Neuronal stem cell (in vitro differentiated cells): ENCODE measurements around the gene ACTN1.

Experiments
- DNase-seq: peaks from one replicate; pipeline ENCODE4 v3.0.0-alpha.2; 2013; ENCODE audit warnings: low spot score
- H2AFZ ChIP-seq: one replicate; pipeline ENCODE4 v1.6.1; 2013; ENCODE audit warnings: mild to moderate bottlenecking, low read length, inconsistent platforms
- H2AK5ac ChIP-seq: 2 replicates; pipeline ENCODE4 v1.6.1; 2013; ENCODE audit warnings: low read depth, mild to moderate bottlenecking, inconsistent platforms, low read length, moderate library complexity, mixed read lengths
- H2BK120ac ChIP-seq: 2 replicates; pipeline ENCODE4 v1.6.1; 2013; ENCODE audit warnings: low read depth, mild to moderate bottlenecking, inconsistent platforms, low read length, moderate library complexity, mixed read lengths
- H2BK12ac ChIP-seq: one replicate; pipeline ENCODE4 v1.6.1; 2013; ENCODE audit warnings: low read length, inconsistent platforms
- H2BK15ac ChIP-seq: 2 replicates; pipeline ENCODE4 v1.6.1; 2013; ENCODE audit warnings: mild to moderate bottlenecking, low read length, inconsistent platforms, mixed read lengths
- H2BK5ac ChIP-seq: one replicate; pipeline ENCODE4 v1.6.1; 2013; ENCODE audit warnings: inconsistent platforms, mild to moderate bottlenecking, low read length, moderate library complexity
- H3K14ac ChIP-seq: one replicate; pipeline ENCODE4 v1.6.1; 2013; ENCODE audit warnings: low read length, inconsistent platforms
- H3K18ac ChIP-seq: 2 replicates; pipeline ENCODE4 v1.6.1; 2013; ENCODE audit warnings: low read length, inconsistent platforms
- H3K23ac ChIP-seq: 2 replicates; pipeline ENCODE4 v1.6.1; 2013; ENCODE audit warnings: low read depth, mild to moderate bottlenecking, mixed read lengths, low read length, inconsistent platforms; ENCODE audit not compliant: poor library complexity
- H3K27ac ChIP-seq: replicated peaks from 3 replicates; pipeline ENCODE4 v1.5.1; 2013; ENCODE audit warnings: low read length, inconsistent platforms
- H3K27me3 ChIP-seq, 3 experiments: 2 replicates each; pipeline ENCODE4 v1.6.1; 2013; ENCODE audit warnings: low read length in 3 of 3, mild to moderate bottlenecking in 2 of 3, inconsistent platforms in 1 of 3, low read depth in 1 of 3, mixed read lengths in 1 of 3, moderate library complexity in 1 of 3; ENCODE audit not compliant: control insufficient read depth in 3 of 3, insufficient read depth in 3 of 3
- H3K36me3 ChIP-seq, 2 donors: replicated peaks in 1 of 2; 2 replicates each; pipeline ENCODE4 v1.6.1; 2013; ENCODE audit warnings: low read length in 2 of 2; ENCODE audit not compliant: control insufficient read depth in 2 of 2, insufficient read depth in 2 of 2
- H3K4ac ChIP-seq: 2 replicates; pipeline ENCODE4 v1.6.1; 2013; ENCODE audit warnings: inconsistent platforms, mild to moderate bottlenecking, low read length, moderate library complexity
- H3K4me1 ChIP-seq, 2 donors: 1 replicate in 1 of 2; 2 replicates in 1 of 2; pipeline ENCODE4 v1.6.1; 2013; ENCODE audit warnings: low read length in 2 of 2, low read depth in 1 of 2; ENCODE audit not compliant: control insufficient read depth in 2 of 2, insufficient read depth in 1 of 2
- H3K4me2 ChIP-seq: one replicate; pipeline ENCODE4 v1.6.1; 2013; ENCODE audit warnings: mild to moderate bottlenecking, low read length, inconsistent platforms; ENCODE audit not compliant: insufficient read depth, poor library complexity, severe bottlenecking
- H3K4me3 ChIP-seq, 2 donors: 2 replicates each; pipeline ENCODE4 v1.5.1; 2013; ENCODE audit warnings: low read length in 2 of 2, mild to moderate bottlenecking in 2 of 2, inconsistent platforms in 1 of 2, moderate library complexity in 1 of 2
- H3K79me1 ChIP-seq: one replicate; pipeline ENCODE4 v1.6.1; 2013; ENCODE audit warnings: low read depth, mild to moderate bottlenecking, inconsistent platforms, low read length, moderate library complexity
- H3K9ac ChIP-seq: one replicate; pipeline ENCODE4 v1.6.1; 2013; ENCODE audit warnings: mild to moderate bottlenecking, low read depth, low read length, inconsistent platforms; ENCODE audit not compliant: poor library complexity
- H3K9me3 ChIP-seq, 2 donors: replicated peaks in 1 of 2; 2 replicates each; pipeline versions ENCODE3 to v1.6.1; 2013; ENCODE audit warnings: low read length in 2 of 2, mild to moderate bottlenecking in 2 of 2, inconsistent platforms in 1 of 2, low read depth in 1 of 2, mixed read lengths in 1 of 2, moderate library complexity in 1 of 2; ENCODE audit not compliant: control insufficient read depth in 2 of 2, insufficient read depth in 1 of 2
- H4K8ac ChIP-seq: one replicate; pipeline ENCODE4 v1.6.1; 2013; ENCODE audit warnings: low read depth, mild to moderate bottlenecking, inconsistent platforms, low read length, moderate library complexity
- H4K91ac ChIP-seq: one replicate; pipeline ENCODE4 v1.6.1; 2013; ENCODE audit warnings: low read length, low read depth, mild to moderate bottlenecking, inconsistent platforms; ENCODE audit not compliant: poor library complexity
- WGBS, 2 donors: extraction: QIAGEN DNeasy Blood & Tissue Kit; methylation state at CpG; one replicate each; pipeline ENCODE4 v1.1.7; 2013; ENCODE audit warnings: missing lambda C conversion rate in 2 of 2, mixed read lengths in 1 of 2; ENCODE audit not compliant: insufficient read length in 2 of 2, insufficient replicate concordance in 1 of 2; ENCODE audit errors: extremely low coverage in 2 of 2; 5-methylcytosine and 5-hydroxymethylcytosine counted together

Gene ACTN1

GRCh38 chr14:68970038-68970612 lies 9.0 kb downstream of the ACTN1 start:
- peaks cover 0 to 3% of the 10 kb centered on the region in 2 donors for H3K9me3 ChIP-seq
- H3K14ac ChIP-seq: no peak overlapping the region
- peaks cover 15% of the 10 kb centered on the region for H3K79me1 ChIP-seq
- no peak overlapping the region for H2BK5ac ChIP-seq
- no peak for DNase-seq
- H2BK120ac ChIP-seq: no peak overlapping the region
- peaks cover 11 to 17% of the 10 kb centered on the region in 2 donors for H3K4me1 ChIP-seq
- H3K23ac ChIP-seq: no peak overlapping the region
- no peak overlapping the region for H3K4ac ChIP-seq
- no peak overlapping the region for H3K9ac ChIP-seq
- no peak overlapping the region for H3K4me2 ChIP-seq
- H2AFZ ChIP-seq: no peak overlapping the region
- H3K27ac ChIP-seq: no peak overlapping the region
- H2AK5ac ChIP-seq: no peak overlapping the region
- no peak overlapping the region for H3K4me3 ChIP-seq
- no peak overlapping the region for H2BK15ac ChIP-seq
- peaks cover 18 to 51% of the 10 kb centered on the region in 2 donors for H3K36me3 ChIP-seq
- H4K8ac ChIP-seq: no peak overlapping the region
- no peaks in the 10 kb centered on the region for H3K27me3 ChIP-seq
- no peak overlapping the region for H4K91ac ChIP-seq
- no peak overlapping the region for H3K18ac ChIP-seq
- no peak overlapping the region for H2BK12ac ChIP-seq
- WGBS, 2 donors: no CpG with 5 or more reads among the region's 8 CpGs

GRCh38 chr14:68969278-68970033 lies 9.6 kb downstream of the ACTN1 start:
- Histone ChIP-seq H2BK5ac (no peak overlapping the region), H3K23ac (no peak overlapping the region), H4K8ac (no peak overlapping the region), H3K27ac (no peak overlapping the region), H3K9me3 (peaks cover 0 to 3% of the 10 kb centered on the region in 2 donors), H2BK120ac (no peak overlapping the region), H2AFZ (no peak overlapping the region), H3K4me3 (no peak overlapping the region), H3K27me3 (no peaks in the 10 kb centered on the region), H3K9ac (no peak overlapping the region), H2BK15ac (no peak overlapping the region), H3K18ac (no peak overlapping the region), H4K91ac (no peak overlapping the region), H3K36me3 (peaks cover 11 to 47% of the 10 kb centered on the region in 2 donors), H3K4me1 (peaks cover 6 to 17% of the 10 kb centered on the region in 2 donors), H3K4me2 (no peak overlapping the region), H2AK5ac (no peak overlapping the region), H3K79me1 (peaks cover 11% of the 10 kb centered on the region), H3K4ac (no peak overlapping the region), H2BK12ac (no peak overlapping the region), H3K14ac (no peak overlapping the region)
- no peak for DNase-seq
- no CpG with 5 or more reads among the region's 12 CpGs for WGBS, 2 donors

GRCh38 chr14:68968721-68969120 lies 10.4 kb downstream of the ACTN1 start:
- Histone ChIP-seq H3K18ac (no peak overlapping the region), H3K36me3 (peaks cover 7 to 40% of the 10 kb centered on the region in 2 donors), H2BK12ac (no peak overlapping the region), H3K4me1 (peaks cover 5 to 20% of the 10 kb centered on the region in 2 donors), H2AFZ (no peak overlapping the region), H2BK120ac (no peak overlapping the region), H3K14ac (no peak overlapping the region), H3K79me1 (peaks cover 7% of the 10 kb centered on the region), H2AK5ac (no peak overlapping the region), H4K8ac (no peak overlapping the region), H3K4ac (no peak overlapping the region), H3K4me3 (no peak overlapping the region), H2BK5ac (no peak overlapping the region), H3K4me2 (no peak overlapping the region), H2BK15ac (no peak overlapping the region), H3K9ac (no peak overlapping the region), H3K9me3 (peaks cover 0 to under 1% of the 10 kb centered on the region in 2 donors), H3K27ac (no peak overlapping the region), H3K27me3 (no peaks in the 10 kb centered on the region), H3K23ac (no peak overlapping the region), H4K91ac (no peak overlapping the region)
- DNase-seq: no peak
- WGBS, 2 donors: no CpG with 5 or more reads among the region's 4 CpGs

- Histone ChIP-seq H4K8ac (no peak overlapping the region), H3K9me3 (no peaks in the 10 kb centered on the region), H3K79me1 (peaks cover 6% of the 10 kb centered on the region), H3K4me2 (no peak overlapping the region), H2BK5ac (no peak overlapping the region), H3K36me3 (peaks cover 7 to 33% of the 10 kb centered on the region in 2 donors), H4K91ac (no peak overlapping the region), H3K4ac (no peak overlapping the region), H2BK12ac (no peak overlapping the region), H3K14ac (no peak overlapping the region), H3K23ac (no peak overlapping the region), H2BK15ac (no peak overlapping the region), H2AFZ (no peak overlapping the region), H3K27ac (no peak overlapping the region), H3K4me1 (peaks cover 5 to 20% of the 10 kb centered on the region in 2 donors), H2AK5ac (no peak overlapping the region), H2BK120ac (no peak overlapping the region), H3K27me3 (no peaks in the 10 kb centered on the region), H3K18ac (no peak overlapping the region), H3K9ac (no peak overlapping the region), H3K4me3 (no peak overlapping the region)
- no peak for DNase-seq
- WGBS, 2 donors: no CpG with 5 or more reads among the region's 8 CpGs
Observed at GRCh38 chr14:68968051-68968450, 11.1 kb downstream of the ACTN1 start.
